Activated T-cell treated with anti-CD3 and anti-CD28 coated beads, Interleukin-2, amount 50 U/mL, for 48 hours (primary cell): Measurements from ENCODE around the gene NECAB3.
"Not testable (repeated sequence)": the region's sequence is repeated elsewhere in the genome, so short reads cannot be mapped to it uniquely, and the experiment has no call there.

Source experiments
- DNase-seq, 2 experiments: peaks; one replicate each; pipeline ENCODE4 v3.0.0-alpha.2; 2020

NECAB3 gene

GRCh38 chr20:33648396-33649004 is 25.7 kb downstream of the NECAB3 start:
- DNase-seq = peak in 1 of 2 experiments; percentile 18

- DNase-seq = no peak
These were observed 26.4 kb downstream of the NECAB3 start for GRCh38 chr20:33647603-33648395.

- peak in 1 of 2 experiments; percentile 13 for DNase-seq
These were observed 27.1 kb downstream of the NECAB3 start for GRCh38 chr20:33646959-33647602.

- no peak for DNase-seq
These were observed 28.0 kb downstream of the NECAB3 start for GRCh38 chr20:33646191-33646590.

- no peak for DNase-seq
These were observed 28.8 kb downstream of the NECAB3 start for GRCh38 chr20:33645396-33645795.

- DNase-seq = no peak
These were observed 29.2 kb downstream of the NECAB3 start for GRCh38 chr20:33645072-33645358.

- DNase-seq = no peak
These were observed 29.7 kb downstream of the NECAB3 start for GRCh38 chr20:33644313-33645071.

GRCh38 chr20:33640287-33640686 is 33.9 kb downstream of the NECAB3 start:
- no peak for DNase-seq

- DNase-seq = no peak
These were observed 37.5 kb downstream of the NECAB3 start for GRCh38 chr20:33636776-33637175.

GRCh38 chr20:33635341-33635740 is 38.9 kb downstream of the NECAB3 start:
- no peak for DNase-seq

GRCh38 chr20:33631910-33632309 is 42.3 kb downstream of the NECAB3 start:
- DNase-seq = not testable (repeated sequence)

GRCh38 chr20:33630507-33630906 is 43.7 kb downstream of the NECAB3 start:
- DNase-seq = no peak

GRCh38 chr20:33629979-33630378 is 44.2 kb downstream of the NECAB3 start:
- no peak for DNase-seq

GRCh38 chr20:33629533-33629932 is 44.7 kb downstream of the NECAB3 start:
- no peak for DNase-seq

GRCh38 chr20:33627577-33628216 is 46.5 kb downstream of the NECAB3 start:
- no peak for DNase-seq

- DNase-seq = no peak
These were observed 48.0 kb downstream of the NECAB3 start for GRCh38 chr20:33626190-33626589.

- no peak for DNase-seq
These were observed 49.8 kb downstream of the NECAB3 start for GRCh38 chr20:33624399-33624798.

- no peak for DNase-seq
These were observed 51.4 kb downstream of the NECAB3 start for GRCh38 chr20:33622705-33623365.

- DNase-seq = no peak
These were observed 52.4 kb downstream of the NECAB3 start for GRCh38 chr20:33621717-33622400.

- DNase-seq = no peak
These were observed 62.2 kb downstream of the NECAB3 start for GRCh38 chr20:33612001-33612400.

- DNase-seq = no peak
These were observed 63.1 kb downstream of the NECAB3 start for GRCh38 chr20:33611106-33611505.

GRCh38 chr20:33609504-33609903 is 64.7 kb downstream of the NECAB3 start:
- DNase-seq = no peak
